Measurements from ENCODE around the gene CD22. TPM values are rescaled to one million over a fixed set of nuclear protein-coding genes. Genes with fewer than 3 reads are reported as not detected.

Gene CD22
- total and polyA plus RNA-seq, 10 donors, result 251 to 446 (median 362) TPM

- TF ChIP-seq CTCF (IDR thresholded peaks at IDR 0.05 in 8 of 11, conservative IDR thresholded peaks at IDR 0.05 in 3 of 11) (no peak), POLR2AphosphoS5 (IDR thresholded peaks at IDR 0.05) (no peak), POLR2A (IDR thresholded peaks at IDR 0.05) (no peak)
- Histone ChIP-seq H3K27ac (no peak overlapping the region), H3K36me3 (no peaks in the 10 kb centered on the region), H3K27me3 (replicated peaks in 1 of 7) (peaks cover 0 to 7% (median 0%) of the 10 kb centered on the region in 7 donors), H3K4me3 (no peak overlapping the region), H3K9me3 (no peaks in the 10 kb centered on the region), H3K4me1 (peaks cover 3 to 13% (median 9%) of the 10 kb centered on the region in 6 donors)
- 12 to 66% (median 39%) methylated on average over 2 to 5 of the region's 5 CpGs; no CpG with 5 or more reads in 1 of the 5 donors for whole genome bisulfite sequencing, 5 donors
- intact Hi-C loops (cut with DNase I; ENCODE audit: low total_unique reads), result no loop called here
- no peak for DNase-seq
Measured at GRCh38 chr19:35360880-35361420, 32.0 kb downstream of the CD22 start.

GRCh38 chr19:35362261-35363000 lies 33.4 kb downstream of the CD22 start:
- no peaks in the 10 kb centered on the region for H3K9me3 ChIP-seq
- H3K4me1 ChIP-seq, result peaks cover 3 to 13% (median 8%) of the 10 kb centered on the region in 6 donors
- peak; percentile 18 for DNase-seq
- 50 to 81% (median 75%) methylated on average over 1 to 14 of the region's 14 CpGs; no CpG with 5 or more reads in 1 of the 5 donors for WGBS, 5 donors
- intact Hi-C loops (cut with DNase I; ENCODE audit: low total_unique reads), result no loop called here
- H3K4me3 ChIP-seq, result no peak overlapping the region
- H3K27ac ChIP-seq, result no peak overlapping the region
- H3K36me3 ChIP-seq, result no peaks in the 10 kb centered on the region
- no peak for TF ChIP-seq POLR2AphosphoS5 (IDR thresholded peaks at IDR 0.05)
- no peak for TF ChIP-seq POLR2A (IDR thresholded peaks at IDR 0.05)
- no peak for TF ChIP-seq CTCF (IDR thresholded peaks at IDR 0.05 in 8 of 11, conservative IDR thresholded peaks at IDR 0.05 in 3 of 11)
- peaks cover 0 to 7% (median 0%) of the 10 kb centered on the region in 7 donors for H3K27me3 ChIP-seq (replicated peaks in 1 of 7)

- WGBS, 5 donors, result 77 to 96% (median 86%) methylated on average over 7 to 11 of the region's 11 CpGs; no CpG with 5 or more reads in 1 of the 5 donors
- no peak for DNase-seq
Measured at GRCh38 chr19:35363001-35363590, 34.1 kb downstream of the CD22 start.

More at GRCh38 chr19:35363001-35363590, 34.1 kb downstream of the CD22 start:
- no peak for TF ChIP-seq POLR2A (IDR thresholded peaks at IDR 0.05)
- TF ChIP-seq CTCF (IDR thresholded peaks at IDR 0.05 in 8 of 11, conservative IDR thresholded peaks at IDR 0.05 in 3 of 11), result no peak
- no peak for TF ChIP-seq POLR2AphosphoS5 (IDR thresholded peaks at IDR 0.05)
- Histone ChIP-seq H3K9me3 (no peaks in the 10 kb centered on the region), H3K4me3 (no peak overlapping the region), H3K36me3 (no peaks in the 10 kb centered on the region), H3K27me3 (replicated peaks in 1 of 7) (peaks cover 0 to 7% (median 0%) of the 10 kb centered on the region in 7 donors), H3K4me1 (peaks cover 2 to 8% (median 3%) of the 10 kb centered on the region in 6 donors), H3K27ac (no peak overlapping the region)
- intact Hi-C loops (cut with DNase I; ENCODE audit: low total_unique reads), result no loop called here
